Skeletal muscle tissue (tissue), 4 donors: Measurements from ENCODE around the gene FGD5. TPM values are rescaled to one million over a fixed set of nuclear protein-coding genes. Genes with fewer than 3 reads are reported as not detected.

Experiments used
- H3K27ac ChIP-seq: one replicate; pipeline ENCODE4 v1.7.0; 2013; ENCODE audit warnings: mild to moderate bottlenecking, low read depth, low read length, inconsistent platforms
- H3K27me3 ChIP-seq, 3 donors: one replicate each; pipeline ENCODE4 v1.7.0; 2013; ENCODE audit warnings: low read length in 3 of 3; ENCODE audit not compliant: control insufficient read depth in 3 of 3, insufficient read depth in 3 of 3
- H3K36me3 ChIP-seq, 3 donors: one replicate each; pipeline ENCODE4 v1.7.0; 2013; ENCODE audit warnings: low read length in 3 of 3; ENCODE audit not compliant: control insufficient read depth in 3 of 3, insufficient read depth in 3 of 3
- H3K4me1 ChIP-seq, 3 donors: one replicate each; pipeline ENCODE4 v1.7.0; 2013; ENCODE audit warnings: low read length in 3 of 3, mild to moderate bottlenecking in 3 of 3; ENCODE audit not compliant: control insufficient read depth in 3 of 3, insufficient read depth in 3 of 3
- H3K4me3 ChIP-seq, 3 donors: one replicate each; pipeline ENCODE4 v1.7.0; 2013; ENCODE audit warnings: low read length in 3 of 3
- H3K9ac ChIP-seq, 3 donors: one replicate each; pipeline ENCODE4 v1.7.0; 2013; ENCODE audit warnings: low read length in 3 of 3, mild to moderate bottlenecking in 3 of 3, moderate library complexity in 2 of 3, low read depth in 1 of 3
- H3K9me3 ChIP-seq, 3 donors: one replicate each; pipeline ENCODE4 v1.7.0; 2013; ENCODE audit warnings: low read length in 3 of 3; ENCODE audit not compliant: control insufficient read depth in 3 of 3
- total RNA-seq: library from RNA; depleted of rRNA; stranded (reverse); fragments of >200 nt; gene quantifications from one replicate; pipeline ENCODE4 v1.2.3, GENCODE V29; 2014
- donor health status: Osteomylitis.

FGD5 gene, protein sequence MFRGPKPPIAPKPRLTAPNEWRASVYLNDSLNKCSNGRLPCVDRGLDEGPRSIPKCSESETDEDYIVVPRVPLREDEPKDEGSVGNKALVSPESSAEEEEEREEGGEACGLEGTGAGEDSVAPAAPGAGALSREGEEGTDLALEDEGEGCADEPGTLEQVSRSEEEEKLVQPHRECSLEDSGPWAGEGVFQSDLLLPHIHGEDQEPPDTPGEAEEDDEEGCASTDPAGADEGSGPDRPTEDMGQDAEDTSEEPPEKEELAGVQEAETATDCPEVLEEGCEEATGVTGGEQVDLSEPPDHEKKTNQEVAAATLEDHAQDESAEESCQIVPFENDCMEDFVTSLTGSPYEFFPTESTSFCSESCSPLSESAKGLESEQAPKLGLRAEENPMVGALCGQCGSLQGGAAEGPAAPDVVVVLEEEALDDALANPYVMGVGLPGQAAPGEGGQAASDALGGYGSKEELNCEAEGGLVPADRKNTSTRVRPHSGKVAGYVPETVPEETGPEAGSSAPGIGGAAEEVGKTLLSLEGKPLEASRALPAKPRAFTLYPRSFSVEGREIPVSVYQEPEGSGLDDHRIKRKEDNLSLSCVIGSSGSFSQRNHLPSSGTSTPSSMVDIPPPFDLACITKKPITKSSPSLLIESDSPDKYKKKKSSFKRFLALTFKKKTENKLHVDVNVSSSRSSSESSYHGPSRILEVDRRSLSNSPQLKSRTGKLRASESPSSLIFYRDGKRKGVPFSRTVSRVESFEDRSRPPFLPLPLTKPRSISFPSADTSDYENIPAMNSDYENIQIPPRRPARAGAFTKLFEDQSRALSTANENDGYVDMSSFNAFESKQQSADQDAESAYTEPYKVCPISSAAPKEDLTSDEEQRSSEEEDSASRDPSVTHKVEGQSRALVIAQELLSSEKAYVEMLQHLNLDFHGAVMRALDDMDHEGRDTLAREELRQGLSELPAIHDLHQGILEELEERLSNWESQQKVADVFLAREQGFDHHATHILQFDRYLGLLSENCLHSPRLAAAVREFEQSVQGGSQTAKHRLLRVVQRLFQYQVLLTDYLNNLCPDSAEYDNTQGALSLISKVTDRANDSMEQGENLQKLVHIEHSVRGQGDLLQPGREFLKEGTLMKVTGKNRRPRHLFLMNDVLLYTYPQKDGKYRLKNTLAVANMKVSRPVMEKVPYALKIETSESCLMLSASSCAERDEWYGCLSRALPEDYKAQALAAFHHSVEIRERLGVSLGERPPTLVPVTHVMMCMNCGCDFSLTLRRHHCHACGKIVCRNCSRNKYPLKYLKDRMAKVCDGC (N-terminal part only)
- total RNA-seq, result 15.7 TPM

DNA sequence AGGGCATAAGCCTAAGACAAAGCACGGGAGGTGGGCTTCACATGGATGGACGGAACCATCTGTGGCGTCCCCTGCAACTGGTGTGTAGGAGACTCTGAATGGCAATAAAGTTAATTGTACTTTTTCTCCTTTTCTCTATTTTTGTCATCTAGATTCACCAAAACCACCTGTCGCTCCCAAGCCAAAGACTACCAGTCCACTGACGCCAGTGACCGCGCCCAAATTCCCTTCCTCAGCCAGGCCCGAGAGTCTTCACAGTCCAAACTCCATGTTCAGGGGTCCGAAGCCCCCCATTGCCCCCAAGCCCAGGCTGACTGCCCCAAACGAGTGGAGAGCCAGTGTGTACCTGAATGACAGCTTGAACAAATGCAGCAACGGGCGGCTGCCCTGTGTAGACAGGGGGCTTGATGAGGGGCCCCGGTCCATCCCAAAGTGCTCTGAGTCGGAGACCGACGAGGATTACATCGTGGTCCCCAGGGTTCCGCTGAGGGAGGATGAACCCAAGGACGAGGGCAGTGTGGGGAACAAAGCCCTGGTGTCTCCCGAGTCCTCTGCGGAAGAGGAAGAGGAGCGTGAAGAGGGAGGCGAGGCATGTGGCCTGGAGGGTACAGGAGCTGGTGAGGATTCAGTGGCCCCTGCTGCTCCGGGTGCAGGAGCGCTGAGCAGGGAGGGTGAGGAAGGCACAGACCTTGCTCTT is at the start of gene FGD5:
Gene FGD5 (plus strand): TSS at position 159 of the 697 bp plus-strand sequence. CDS start 110 bp downstream, at position 269.
- peaks cover 0 to 2% (median 2%) of the 10 kb centered on the region in 3 donors for H3K36me3 ChIP-seq
- H3K9ac ChIP-seq, result no peak within 1 kb of the TSS
- H3K4me3 ChIP-seq, result no peak within 1 kb of the TSS
- no peak within 1 kb of the TSS for H3K27ac ChIP-seq
- no peaks in the 10 kb centered on the region for H3K9me3 ChIP-seq
- H3K4me1 ChIP-seq, result peaks cover 3 to 12% (median 7%) of the 10 kb centered on the region in 3 donors
- H3K27me3 ChIP-seq, result peaks cover 0 to under 1% (median 0%) of the 10 kb centered on the region in 3 donors

- Histone ChIP-seq H3K9me3 (no peaks in the 10 kb centered on the region), H3K27ac (no peak overlapping the region), H3K4me1 (no peaks in the 10 kb centered on the region), H3K36me3 (no peaks in the 10 kb centered on the region), H3K27me3 (no peaks in the 10 kb centered on the region), H3K4me3 (no peak overlapping the region), H3K9ac (no peak overlapping the region)
These were observed 49.0 kb upstream of the FGD5 start for GRCh38 chr3:14769544-14770325.

DNA sequence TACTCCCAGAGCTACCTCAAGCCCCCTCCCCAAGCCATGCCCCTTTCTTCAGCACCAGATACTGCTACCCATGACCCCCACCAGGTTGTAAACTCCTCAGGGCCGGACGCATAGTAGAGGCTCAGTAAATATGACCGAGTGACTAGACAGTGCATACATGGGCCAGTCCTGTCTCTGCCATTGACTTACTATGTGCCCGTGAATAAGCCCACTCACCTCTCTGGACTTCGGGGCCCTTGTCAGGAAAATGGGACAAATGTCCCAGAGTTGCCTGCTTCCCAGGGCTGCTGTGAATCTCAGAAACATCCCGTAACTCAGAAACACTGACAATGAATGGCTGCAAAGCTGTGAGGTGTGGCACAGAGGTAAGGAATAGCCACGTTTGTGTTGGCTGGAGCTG is 48.2 kb upstream of the FGD5 start:
- H3K9me3 ChIP-seq, result no peaks in the 10 kb centered on the region
- H3K36me3 ChIP-seq, result no peaks in the 10 kb centered on the region
- H3K4me3 ChIP-seq, result no peak overlapping the region
- H3K27me3 ChIP-seq, result no peaks in the 10 kb centered on the region
- no peak overlapping the region for H3K9ac ChIP-seq
- no peaks in the 10 kb centered on the region for H3K4me1 ChIP-seq
- no peak overlapping the region for H3K27ac ChIP-seq

GRCh38 chr3:14771593-14772497 is 46.9 kb upstream of the FGD5 start:
- no peak overlapping the region for H3K4me3 ChIP-seq
- no peaks in the 10 kb centered on the region for H3K36me3 ChIP-seq
- H3K27ac ChIP-seq, result no peak overlapping the region
- H3K9ac ChIP-seq, result no peak overlapping the region
- H3K27me3 ChIP-seq, result no peaks in the 10 kb centered on the region
- no peaks in the 10 kb centered on the region for H3K4me1 ChIP-seq
- no peaks in the 10 kb centered on the region for H3K9me3 ChIP-seq

GRCh38 chr3:14772533-14773138 is 46.1 kb upstream of the FGD5 start:
- no peak overlapping the region for H3K9ac ChIP-seq
- H3K36me3 ChIP-seq, result no peaks in the 10 kb centered on the region
- H3K27ac ChIP-seq, result no peak overlapping the region
- no peak overlapping the region for H3K4me3 ChIP-seq
- no peaks in the 10 kb centered on the region for H3K4me1 ChIP-seq
- no peaks in the 10 kb centered on the region for H3K9me3 ChIP-seq
- no peaks in the 10 kb centered on the region for H3K27me3 ChIP-seq

DNA sequence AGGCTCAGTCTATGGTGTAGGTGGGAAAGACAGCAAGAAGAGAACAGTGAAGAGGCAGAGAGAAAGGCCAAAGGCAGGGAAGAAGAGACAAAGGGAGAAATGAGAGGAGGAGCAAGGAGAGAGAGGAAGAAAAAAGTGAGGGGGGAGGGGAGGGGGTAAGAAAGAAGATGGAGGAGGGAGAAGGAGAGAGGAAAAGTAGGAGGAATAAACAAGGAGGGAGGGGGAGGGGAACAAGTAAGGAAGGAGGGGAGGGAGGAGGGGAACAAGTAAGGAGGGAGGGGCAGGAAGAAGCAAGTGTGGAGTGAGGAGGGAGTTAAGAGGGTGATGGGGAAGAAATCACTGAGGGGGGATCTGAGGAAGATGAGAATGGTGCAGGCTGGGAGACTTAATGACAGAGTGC is 45.5 kb upstream of the FGD5 start:
- Histone ChIP-seq H3K4me1 (no peaks in the 10 kb centered on the region), H3K9ac (no peak overlapping the region), H3K36me3 (no peaks in the 10 kb centered on the region), H3K27me3 (no peaks in the 10 kb centered on the region), H3K9me3 (no peaks in the 10 kb centered on the region), H3K4me3 (no peak overlapping the region), H3K27ac (no peak overlapping the region)

- Histone ChIP-seq H3K27ac (no peak overlapping the region), H3K36me3 (no peaks in the 10 kb centered on the region), H3K4me3 (no peak overlapping the region), H3K27me3 (no peaks in the 10 kb centered on the region), H3K4me1 (no peaks in the 10 kb centered on the region), H3K9ac (no peak overlapping the region), H3K9me3 (no peaks in the 10 kb centered on the region)
These were observed 45.1 kb upstream of the FGD5 start for GRCh38 chr3:14773691-14774128.

GRCh38 chr3:14774431-14774830 is 44.3 kb upstream of the FGD5 start:
- no peak overlapping the region for H3K9ac ChIP-seq
- no peaks in the 10 kb centered on the region for H3K4me1 ChIP-seq
- no peaks in the 10 kb centered on the region for H3K27me3 ChIP-seq

More at GRCh38 chr3:14774431-14774830, 44.3 kb upstream of the FGD5 start:
- Histone ChIP-seq H3K9me3 (peaks cover 0 to 3% (median 0%) of the 10 kb centered on the region in 3 donors), H3K27ac (no peak overlapping the region), H3K36me3 (no peaks in the 10 kb centered on the region), H3K4me3 (no peak overlapping the region)
